GM23338 (cell line): ENCODE data around the gene KLHL22.

Source experiments
- POLR2AphosphoS5 ChIP-seq: IDR thresholded peaks from 2 replicates; pipeline ENCODE4 v1.6.1; 2016; ENCODE audit warnings: antibody characterized with exemption, low read depth
- TF ChIP-seq, protein P1 (sequence below), 2 experiments: fragments of 200-600 bp in 1 of 2; sonication (generic) in 1 of 2; conservative IDR thresholded peaks; 2 replicates each; pipeline versions ENCODE4 v1.5.1 to v1.6.1; 2016 to 2017; ENCODE audit warnings: antibody characterized with exemption in 2 of 2, low read depth in 2 of 2, mild to moderate bottlenecking in 2 of 2, moderate library complexity in 1 of 2

DNA sequence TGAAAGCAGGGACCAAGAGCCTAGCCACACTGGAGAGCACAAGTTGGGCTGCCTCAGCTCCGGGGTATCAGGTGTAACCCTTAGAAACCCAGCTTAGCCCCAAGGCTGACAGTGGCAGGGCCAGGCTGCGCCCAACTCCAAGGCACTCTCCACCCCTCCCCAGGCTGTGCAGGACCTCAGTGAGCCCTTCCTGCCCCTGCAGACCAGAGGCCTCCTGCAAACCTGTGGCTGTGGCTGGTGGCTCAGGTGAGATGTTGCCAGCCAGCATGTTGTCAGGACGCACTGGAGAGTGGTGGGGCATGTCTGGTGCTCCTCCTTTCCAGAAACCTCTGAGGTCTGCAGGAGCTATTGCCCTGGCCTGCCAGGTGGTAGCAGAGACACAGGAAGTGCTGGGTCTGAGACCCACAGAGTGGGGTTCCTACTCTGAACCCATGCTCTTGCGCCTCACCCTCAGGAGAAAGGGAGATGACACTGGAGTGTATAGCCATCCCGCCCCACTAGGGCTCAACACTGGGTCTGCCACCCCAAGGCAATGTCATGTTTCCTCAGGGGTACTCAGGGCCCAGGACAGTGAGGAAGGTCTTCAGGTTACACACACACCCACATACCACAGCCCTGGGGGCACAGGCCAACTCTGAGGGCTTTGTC, 55.5 kb downstream of the KLHL22 start:
- no peak for TF ChIP-seq POLR2AphosphoS5
- TF ChIP-seq, protein P1, sequence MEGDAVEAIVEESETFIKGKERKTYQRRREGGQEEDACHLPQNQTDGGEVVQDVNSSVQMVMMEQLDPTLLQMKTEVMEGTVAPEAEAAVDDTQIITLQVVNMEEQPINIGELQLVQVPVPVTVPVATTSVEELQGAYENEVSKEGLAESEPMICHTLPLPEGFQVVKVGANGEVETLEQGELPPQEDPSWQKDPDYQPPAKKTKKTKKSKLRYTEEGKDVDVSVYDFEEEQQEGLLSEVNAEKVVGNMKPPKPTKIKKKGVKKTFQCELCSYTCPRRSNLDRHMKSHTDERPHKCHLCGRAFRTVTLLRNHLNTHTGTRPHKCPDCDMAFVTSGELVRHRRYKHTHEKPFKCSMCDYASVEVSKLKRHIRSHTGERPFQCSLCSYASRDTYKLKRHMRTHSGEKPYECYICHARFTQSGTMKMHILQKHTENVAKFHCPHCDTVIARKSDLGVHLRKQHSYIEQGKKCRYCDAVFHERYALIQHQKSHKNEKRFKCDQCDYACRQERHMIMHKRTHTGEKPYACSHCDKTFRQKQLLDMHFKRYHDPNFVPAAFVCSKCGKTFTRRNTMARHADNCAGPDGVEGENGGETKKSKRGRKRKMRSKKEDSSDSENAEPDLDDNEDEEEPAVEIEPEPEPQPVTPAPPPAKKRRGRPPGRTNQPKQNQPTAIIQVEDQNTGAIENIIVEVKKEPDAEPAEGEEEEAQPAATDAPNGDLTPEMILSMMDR (conservative IDR thresholded peaks at IDR 0.05; ENCODE audit: low read depth in 2 of 2) = no peak
